Measurements from ENCODE around the gene AIM2. TPM values are rescaled to one million over a fixed set of nuclear protein-coding genes. Genes with fewer than 3 reads are reported as not detected.

Gene AIM2
- polyA plus RNA-seq, 1 donor (not counting 4 experiments of a cell fraction or from before 2014, with no cell fraction given): 0.33 TPM

DNA sequence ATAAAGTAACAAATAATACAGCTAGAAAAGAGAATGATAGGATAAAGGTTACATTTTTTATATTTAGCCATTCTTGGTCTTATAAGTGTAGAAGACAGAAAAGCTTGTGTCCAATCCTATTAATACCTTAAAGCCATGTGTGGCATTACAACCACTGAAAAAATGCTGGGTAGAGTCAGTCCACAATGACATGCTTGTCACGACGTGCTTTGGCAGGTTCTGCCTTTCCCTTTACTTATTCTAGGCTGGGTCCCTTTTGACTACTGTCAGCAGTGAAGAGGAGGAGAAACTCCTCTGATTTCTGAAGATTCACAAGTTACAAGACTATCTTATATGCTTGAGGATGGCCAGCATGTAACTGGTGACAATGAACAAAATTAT lies 14.6 kb upstream of the AIM2 start:
- Histone ChIP-seq H2AFZ (ENCODE audit: control insufficient read depth, low read length) (no peak overlapping the region), H3K27me3 (ENCODE audit: control insufficient read depth, extremely low read depth, insufficient read depth, low read length) (no peaks in the 10 kb centered on the region), H3K9me3 (ENCODE audit: control insufficient read depth, low read depth, low read length) (no peaks in the 10 kb centered on the region), H3K9me1 (ENCODE audit: control insufficient read depth, extremely low read depth, insufficient read depth, low read length) (no peaks in the 10 kb centered on the region), H4K20me1 (ENCODE audit: control insufficient read depth, extremely low read depth, insufficient read depth, low read length) (no peaks in the 10 kb centered on the region), H3K4me1 (ENCODE audit: control insufficient read depth, extremely low read depth, insufficient read depth, low read length) (peaks cover 54% of the 10 kb centered on the region), H3K4me2 (ENCODE audit: control insufficient read depth, extremely low read depth, insufficient read depth, low read depth, low read length) (peak overlapping the region; percentile 79), H3K36me3 (ENCODE audit: control insufficient read depth in 2 of 2, extremely low read depth in 1 of 2, insufficient read depth in 2 of 2, low read length in 2 of 2) (no peaks in the 10 kb centered on the region), H3K4me3 (ENCODE audit: control insufficient read depth in 2 of 3, extremely low read depth in 1 of 3, insufficient read depth in 2 of 3, low read depth in 1 of 3, low read length in 3 of 3) (peak overlapping the region in 2 of 3 experiments; percentile 9 to 43), H3K9ac (ENCODE audit: control insufficient read depth, extremely low read depth, insufficient read depth, low read length) (no peak overlapping the region), H3K27ac (ENCODE audit: control insufficient read depth, insufficient read depth, low read length) (peak overlapping the region; percentile 87), H3K79me2 (ENCODE audit: control insufficient read depth, insufficient read depth, low read length) (no peaks in the 10 kb centered on the region)
- no peak for TF ChIP-seq EZH2 (IDR thresholded peaks at IDR 0.05; ENCODE audit: low read length)
- TF ChIP-seq, protein P1, sequence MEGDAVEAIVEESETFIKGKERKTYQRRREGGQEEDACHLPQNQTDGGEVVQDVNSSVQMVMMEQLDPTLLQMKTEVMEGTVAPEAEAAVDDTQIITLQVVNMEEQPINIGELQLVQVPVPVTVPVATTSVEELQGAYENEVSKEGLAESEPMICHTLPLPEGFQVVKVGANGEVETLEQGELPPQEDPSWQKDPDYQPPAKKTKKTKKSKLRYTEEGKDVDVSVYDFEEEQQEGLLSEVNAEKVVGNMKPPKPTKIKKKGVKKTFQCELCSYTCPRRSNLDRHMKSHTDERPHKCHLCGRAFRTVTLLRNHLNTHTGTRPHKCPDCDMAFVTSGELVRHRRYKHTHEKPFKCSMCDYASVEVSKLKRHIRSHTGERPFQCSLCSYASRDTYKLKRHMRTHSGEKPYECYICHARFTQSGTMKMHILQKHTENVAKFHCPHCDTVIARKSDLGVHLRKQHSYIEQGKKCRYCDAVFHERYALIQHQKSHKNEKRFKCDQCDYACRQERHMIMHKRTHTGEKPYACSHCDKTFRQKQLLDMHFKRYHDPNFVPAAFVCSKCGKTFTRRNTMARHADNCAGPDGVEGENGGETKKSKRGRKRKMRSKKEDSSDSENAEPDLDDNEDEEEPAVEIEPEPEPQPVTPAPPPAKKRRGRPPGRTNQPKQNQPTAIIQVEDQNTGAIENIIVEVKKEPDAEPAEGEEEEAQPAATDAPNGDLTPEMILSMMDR (optimal IDR thresholded peaks at IDR 0.05 in 1 of 3, IDR thresholded peaks at IDR 0.05 in 1 of 3, conservative IDR thresholded peaks at IDR 0.05 in 1 of 3; ENCODE audit: extremely low read depth in 1 of 3, insufficient read depth in 2 of 3, low read length in 3 of 3): no peak
- DNase-seq (ENCODE audit: low read depth, low spot score) (no peak), FAIRE-seq (no peak)
- dilution Hi-C loops (cut with MboI; ENCODE audit: extremely low pct_ligation_motif_present, low sequenced_read_pairs): no loop called here

DNA sequence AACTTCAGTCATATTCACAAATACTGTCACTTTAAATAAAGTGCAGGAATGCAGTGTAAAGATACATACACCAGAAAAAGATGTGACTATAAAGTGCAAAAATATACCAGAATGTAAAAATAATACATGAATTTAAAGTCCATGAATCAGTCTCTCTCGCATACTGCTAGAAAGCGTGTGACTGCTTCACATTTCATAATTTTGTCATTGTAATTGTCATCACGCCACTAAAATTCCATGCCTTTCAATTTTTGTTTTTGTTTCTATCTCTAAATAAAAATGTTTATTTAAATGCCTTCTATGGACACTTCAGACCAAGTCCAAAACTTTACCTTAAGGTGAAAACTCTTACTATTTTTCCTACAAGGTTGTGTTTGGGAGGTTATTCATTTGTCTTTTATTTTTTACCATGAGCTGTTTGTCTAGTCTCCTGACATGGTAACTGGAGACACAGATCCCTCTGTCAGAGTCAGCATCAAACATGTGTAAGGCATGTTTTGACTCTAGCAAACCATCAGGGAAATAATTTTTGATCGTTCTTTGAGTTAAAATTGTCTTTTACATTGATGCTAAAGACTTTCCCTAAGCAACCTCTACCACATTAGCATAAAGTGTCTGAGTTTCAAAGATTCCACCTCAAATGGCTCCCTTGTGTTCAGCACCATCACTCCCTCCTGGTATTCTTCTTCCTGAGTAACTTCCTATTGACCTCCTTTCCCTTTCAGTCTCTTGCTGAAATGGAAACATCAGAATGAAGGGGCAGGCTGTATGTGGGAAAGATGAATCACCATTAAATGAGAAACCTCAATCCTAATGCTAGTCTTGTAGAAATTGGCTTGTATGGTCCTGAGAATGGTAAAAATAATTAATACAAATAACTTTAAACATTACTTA lies 14.0 kb upstream of the AIM2 start:
- dilution Hi-C loops (cut with MboI; ENCODE audit: extremely low pct_ligation_motif_present, low sequenced_read_pairs): no loop called here
- no peak for TF ChIP-seq EZH2 (IDR thresholded peaks at IDR 0.05; ENCODE audit: low read length)
- TF ChIP-seq, protein P1 (optimal IDR thresholded peaks at IDR 0.05 in 1 of 3, IDR thresholded peaks at IDR 0.05 in 1 of 3, conservative IDR thresholded peaks at IDR 0.05 in 1 of 3; ENCODE audit: extremely low read depth in 1 of 3, insufficient read depth in 2 of 3, low read length in 3 of 3): no peak
- peak; percentile 62 for FAIRE-seq
- Histone ChIP-seq H3K27ac (ENCODE audit: control insufficient read depth, insufficient read depth, low read length) (peak overlapping the region; percentile 87), H3K36me3 (ENCODE audit: control insufficient read depth in 2 of 2, extremely low read depth in 1 of 2, insufficient read depth in 2 of 2, low read length in 2 of 2) (no peaks in the 10 kb centered on the region), H3K79me2 (ENCODE audit: control insufficient read depth, insufficient read depth, low read length) (no peaks in the 10 kb centered on the region), H3K9ac (ENCODE audit: control insufficient read depth, extremely low read depth, insufficient read depth, low read length) (no peak overlapping the region), H3K4me1 (ENCODE audit: control insufficient read depth, extremely low read depth, insufficient read depth, low read length) (peaks cover 49% of the 10 kb centered on the region), H3K27me3 (ENCODE audit: control insufficient read depth, extremely low read depth, insufficient read depth, low read length) (no peaks in the 10 kb centered on the region), H2AFZ (ENCODE audit: control insufficient read depth, low read length) (no peak overlapping the region), H3K9me1 (ENCODE audit: control insufficient read depth, extremely low read depth, insufficient read depth, low read length) (no peaks in the 10 kb centered on the region), H4K20me1 (ENCODE audit: control insufficient read depth, extremely low read depth, insufficient read depth, low read length) (no peaks in the 10 kb centered on the region), H3K4me3 (ENCODE audit: control insufficient read depth in 2 of 3, extremely low read depth in 1 of 3, insufficient read depth in 2 of 3, low read depth in 1 of 3, low read length in 3 of 3) (no peak overlapping the region), H3K9me3 (ENCODE audit: control insufficient read depth, low read depth, low read length) (no peaks in the 10 kb centered on the region), H3K4me2 (ENCODE audit: control insufficient read depth, extremely low read depth, insufficient read depth, low read depth, low read length) (peak overlapping the region; percentile 79)
- DNase-seq (ENCODE audit: low read depth, low spot score): no peak
